GM11168 (cell line): Measurements from ENCODE around the gene AVEN.
"Not testable (repeated sequence)": the region's sequence is repeated elsewhere in the genome, so short reads cannot be mapped to it uniquely, and the experiment has no call there.

Experiments
- in situ Hi-C: fragments of 300-500 bp; cut with MboI; formaldehyde crosslinking; loops from one replicate; pipeline ENCODE4 v1.12.0; 2022; ENCODE audit warnings: low sequenced_read_pairs; ENCODE audit not compliant: unreplicated experiment

Gene AVEN

GRCh38 chr15:33819499-33819898 lies 219.5 kb downstream of the AVEN start:
- in situ Hi-C loops, result not testable (repeated sequence)
